NT2/D1 (cell line): Measurements from ENCODE around the gene MGAT5.

Source experiments
- DNase-seq: peaks from one replicate; pipeline ENCODE4 v3.0.0-alpha.2; 2011; ENCODE audit warnings: low read depth, low spot score
- H3K27me3 ChIP-seq: 2 replicates; pipeline ENCODE4 v1.6.0; 2011; ENCODE audit warnings: mild to moderate bottlenecking; ENCODE audit not compliant: insufficient read length, insufficient read depth
- H3K36me3 ChIP-seq: 2 replicates; pipeline ENCODE4 v1.6.1; 2011; ENCODE audit warnings: mild to moderate bottlenecking, low read length, mixed read lengths; ENCODE audit not compliant: insufficient read depth, insufficient read length
- H3K4me1 ChIP-seq: 2 replicates; pipeline ENCODE4 v1.5.1; 2011; ENCODE audit not compliant: insufficient read depth, insufficient read length
- H3K4me3 ChIP-seq: 2 replicates; pipeline ENCODE4 v1.5.1; 2011; ENCODE audit warnings: low read depth; ENCODE audit not compliant: insufficient read length
- H3K9ac ChIP-seq: 2 replicates; pipeline ENCODE4 v1.6.0; 2011; ENCODE audit warnings: low read depth; ENCODE audit not compliant: insufficient read length
- H3K9me3 ChIP-seq: 2 replicates; pipeline ENCODE4 v1.5.1; 2011; ENCODE audit warnings: mild to moderate bottlenecking, low read length; ENCODE audit not compliant: insufficient read depth
- SUZ12 ChIP-seq: IDR thresholded peaks from 2 replicates; pipeline ENCODE4 v1.6.1; 2011; ENCODE audit not compliant: insufficient read length, insufficient read depth; ENCODE audit errors: extremely low read depth
- YY1 ChIP-seq: IDR thresholded peaks from 2 replicates; pipeline ENCODE4 v1.6.1; 2011; ENCODE audit not compliant: insufficient read length, insufficient read depth
- ZNF274 ChIP-seq: IDR thresholded peaks from 2 replicates; pipeline ENCODE4 v1.6.1; 2011; ENCODE audit warnings: mild to moderate bottlenecking, low read depth, low read length

MGAT5 gene

DNA sequence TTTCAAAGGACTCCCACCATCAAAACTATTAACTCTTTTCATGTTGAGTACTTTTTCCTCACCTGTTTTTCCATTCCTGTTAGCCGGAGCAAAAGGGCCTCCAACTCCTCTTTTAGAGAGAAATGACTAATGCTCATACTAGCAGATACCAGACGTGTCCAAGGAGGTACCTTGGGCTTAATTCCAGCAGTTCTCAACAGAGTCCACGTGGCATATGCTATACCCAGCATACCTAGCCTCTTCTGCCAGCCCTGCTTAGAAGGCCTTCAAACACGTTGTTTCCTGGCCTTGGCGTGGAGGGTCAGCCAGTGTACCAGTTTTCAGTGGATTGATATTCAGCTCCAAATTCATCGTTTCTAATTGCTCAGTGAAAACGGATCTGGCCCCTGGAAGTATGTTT, 123.9 kb downstream of the MGAT5 start:
- H3K4me1 ChIP-seq, result no peaks in the 10 kb centered on the region
- no peak overlapping the region for H3K9ac ChIP-seq
- H3K4me3 ChIP-seq, result no peak overlapping the region
- H3K36me3 ChIP-seq, result peaks cover 9% of the 10 kb centered on the region
- H3K27me3 ChIP-seq, result no peaks in the 10 kb centered on the region
- DNase-seq, result no peak
- TF ChIP-seq ZNF274 (no peak), SUZ12 (no peak)
- no peaks in the 10 kb centered on the region for H3K9me3 ChIP-seq

DNA sequence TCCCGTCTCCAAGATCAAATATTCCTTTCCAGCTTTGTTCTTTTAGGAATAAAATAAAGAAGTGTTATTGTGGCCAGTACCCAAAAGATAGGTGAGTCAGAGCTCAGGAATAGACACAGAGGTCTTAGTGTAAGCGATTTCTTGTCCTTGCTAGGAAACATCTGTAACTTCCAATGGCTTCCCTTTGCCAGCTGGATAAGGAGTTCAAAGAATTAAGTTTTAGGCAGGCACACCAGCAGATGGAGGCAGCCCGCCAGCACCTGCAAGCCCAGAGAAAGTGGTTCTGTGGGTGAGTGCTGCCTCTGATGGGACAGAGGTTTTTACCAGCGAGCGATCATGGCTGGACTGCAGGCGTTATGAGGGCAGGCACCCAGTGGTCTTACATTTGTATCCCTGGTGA, 125.4 kb downstream of the MGAT5 start:
- H3K9me3 ChIP-seq, result no peaks in the 10 kb centered on the region
- no peaks in the 10 kb centered on the region for H3K27me3 ChIP-seq
- H3K9ac ChIP-seq, result no peak overlapping the region
- TF ChIP-seq SUZ12, result no peak
- no peak for TF ChIP-seq ZNF274
- no peak for TF ChIP-seq YY1
- no peaks in the 10 kb centered on the region for H3K4me1 ChIP-seq
- DNase-seq, result no peak
- peaks cover 9% of the 10 kb centered on the region for H3K36me3 ChIP-seq
- H3K4me3 ChIP-seq, result no peak overlapping the region

DNA sequence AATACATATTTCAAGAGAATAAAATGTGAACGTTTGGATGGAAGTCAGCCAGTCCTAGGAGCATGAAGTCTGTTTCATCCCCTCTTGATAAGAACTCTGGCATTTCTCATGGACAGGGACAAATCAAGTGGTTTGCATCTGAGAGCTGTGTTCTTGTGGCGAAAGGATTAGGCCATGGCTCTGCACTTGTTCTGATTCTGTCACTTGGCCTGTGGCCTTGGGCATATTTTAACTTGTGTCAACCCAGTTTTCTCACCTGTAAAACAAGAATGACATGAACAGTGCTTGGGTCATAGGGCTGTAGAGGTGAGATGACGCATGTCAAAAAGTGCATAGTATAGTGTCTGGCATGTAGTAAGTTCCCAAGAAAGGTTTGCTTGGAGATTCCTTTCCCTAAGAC, 125.8 kb downstream of the MGAT5 start:
- H3K4me3 ChIP-seq, result no peak overlapping the region
- H3K4me1 ChIP-seq, result no peaks in the 10 kb centered on the region
- no peaks in the 10 kb centered on the region for H3K9me3 ChIP-seq
- H3K27me3 ChIP-seq, result no peaks in the 10 kb centered on the region
- H3K36me3 ChIP-seq, result peaks cover 9% of the 10 kb centered on the region
- DNase-seq, result no peak
- H3K9ac ChIP-seq, result no peak overlapping the region
- TF ChIP-seq ZNF274 (no peak), SUZ12 (no peak), YY1 (no peak)

- H3K4me3 ChIP-seq, result no peak overlapping the region
- H3K9ac ChIP-seq, result no peak overlapping the region
- DNase-seq, result no peak
- no peaks in the 10 kb centered on the region for H3K27me3 ChIP-seq
- no peaks in the 10 kb centered on the region for H3K9me3 ChIP-seq
- TF ChIP-seq ZNF274, result no peak
- TF ChIP-seq YY1, result no peak
- no peak for TF ChIP-seq SUZ12
- H3K4me1 ChIP-seq, result no peaks in the 10 kb centered on the region
- H3K36me3 ChIP-seq, result peaks cover 9% of the 10 kb centered on the region
Observed at GRCh38 chr2:134381141-134381540, 127.3 kb downstream of the MGAT5 start.

DNA sequence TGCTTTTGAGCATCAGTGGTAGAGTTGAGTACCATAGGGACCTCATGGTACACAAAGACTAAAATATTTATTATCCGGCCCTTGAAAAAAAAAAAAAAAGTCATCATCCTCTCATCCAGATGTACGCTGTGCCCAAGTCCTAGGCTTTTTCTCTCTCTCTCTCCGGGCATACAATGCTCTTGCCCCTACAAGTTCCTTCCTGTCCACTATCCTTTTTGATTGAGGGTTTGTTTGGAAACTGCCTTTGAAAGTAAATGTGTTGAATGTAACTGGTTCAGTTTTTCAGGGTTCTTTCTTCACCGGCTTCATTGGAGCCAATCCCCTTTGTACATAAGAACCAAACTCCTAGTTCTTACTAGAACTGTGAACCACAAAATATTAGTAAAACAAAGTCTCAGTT, 130.3 kb downstream of the MGAT5 start:
- Histone ChIP-seq H3K4me1 (no peaks in the 10 kb centered on the region), H3K9me3 (no peaks in the 10 kb centered on the region), H3K9ac (no peak overlapping the region), H3K36me3 (peaks cover 2% of the 10 kb centered on the region), H3K27me3 (no peaks in the 10 kb centered on the region), H3K4me3 (no peak overlapping the region)
- DNase-seq, result no peak
- TF ChIP-seq YY1, result no peak
- no peak for TF ChIP-seq ZNF274
- no peak for TF ChIP-seq SUZ12

GRCh38 chr2:134385195-134385594, 131.3 kb downstream of the MGAT5 start:
- Histone ChIP-seq H3K27me3 (no peaks in the 10 kb centered on the region), H3K4me3 (no peak overlapping the region), H3K36me3 (peaks cover 2% of the 10 kb centered on the region), H3K9me3 (no peaks in the 10 kb centered on the region), H3K9ac (no peak overlapping the region), H3K4me1 (no peaks in the 10 kb centered on the region)
- TF ChIP-seq ZNF274 (no peak), YY1 (no peak), SUZ12 (no peak)
- no peak for DNase-seq

GRCh38 chr2:134386310-134386709, 132.4 kb downstream of the MGAT5 start:
- TF ChIP-seq YY1 (no peak), ZNF274 (no peak), SUZ12 (no peak)
- Histone ChIP-seq H3K27me3 (no peaks in the 10 kb centered on the region), H3K4me3 (no peak overlapping the region), H3K9me3 (no peaks in the 10 kb centered on the region), H3K9ac (no peak overlapping the region), H3K4me1 (no peaks in the 10 kb centered on the region), H3K36me3 (peaks cover 2% of the 10 kb centered on the region)
- no peak for DNase-seq

GRCh38 chr2:134389381-134389780, 135.5 kb downstream of the MGAT5 start:
- H3K4me1 ChIP-seq, result no peaks in the 10 kb centered on the region
- TF ChIP-seq ZNF274, result no peak
- TF ChIP-seq YY1, result no peak
- TF ChIP-seq SUZ12, result no peak
- H3K4me3 ChIP-seq, result no peak overlapping the region
- no peaks in the 10 kb centered on the region for H3K27me3 ChIP-seq
- H3K9me3 ChIP-seq, result no peaks in the 10 kb centered on the region
- no peak for DNase-seq
- no peaks in the 10 kb centered on the region for H3K36me3 ChIP-seq
- H3K9ac ChIP-seq, result no peak overlapping the region
